NCI-H345 treated with DMSO at 0.1 percent for 48 hours (cell line): ENCODE measurements around the gene SMC4.

Experiments used
- DNase-seq: peaks from one replicate; lab custom pipeline; 2025; ENCODE audit not compliant: unreplicated experiment; lab: John Stamatoyannopoulos, UW

The SMC4 gene

GRCh38 chr3:160474416-160474838 is 75.0 kb downstream of the SMC4 start:
- DNase-seq = no peak

DNA sequence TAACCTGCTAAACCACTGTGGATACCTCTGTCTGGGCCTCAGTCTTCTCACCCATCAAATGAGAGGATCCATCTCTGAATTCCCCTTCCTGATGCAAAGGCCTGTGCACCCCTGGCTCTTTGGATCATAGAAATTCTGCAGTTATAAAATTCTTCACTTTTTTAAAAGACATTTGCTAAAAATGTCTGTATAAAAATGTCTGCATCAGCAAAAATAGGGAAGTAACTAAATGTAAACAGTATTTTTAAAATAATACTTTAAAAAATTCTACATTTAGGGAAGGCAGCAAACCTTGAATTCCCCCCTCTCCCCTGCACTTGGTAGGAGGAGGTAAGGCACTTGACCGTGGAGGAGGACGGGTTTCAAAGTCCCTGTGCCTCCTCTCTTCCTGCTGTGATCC is 75.7 kb downstream of the SMC4 start:
- DNase-seq = no peak

- DNase-seq = no peak
These were observed 76.4 kb downstream of the SMC4 start for GRCh38 chr3:160475884-160476283.

DNA sequence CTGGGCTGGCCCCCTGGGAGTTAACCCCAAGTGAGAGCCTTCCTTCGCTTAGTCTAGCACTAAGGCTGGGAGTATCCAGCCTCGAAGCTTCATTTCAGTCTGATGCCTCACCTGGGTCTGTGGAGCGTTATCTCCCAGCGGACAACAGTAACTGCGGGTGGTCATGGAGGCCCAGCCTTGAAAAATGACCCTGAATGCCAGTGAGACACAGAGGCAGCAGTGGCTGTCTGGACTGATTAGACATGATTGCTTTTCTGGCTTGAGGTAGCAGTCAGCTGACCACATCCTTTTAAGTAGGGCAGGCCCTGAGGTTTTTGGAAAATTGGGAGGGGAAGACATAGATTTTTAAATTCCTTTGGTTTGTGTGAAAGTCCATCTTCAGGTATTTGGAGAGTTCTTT is 78.3 kb downstream of the SMC4 start:
- DNase-seq = no peak

GRCh38 chr3:160478338-160478737 is 78.9 kb downstream of the SMC4 start:
- DNase-seq = no peak

GRCh38 chr3:160479376-160479775 is 79.9 kb downstream of the SMC4 start:
- DNase-seq = no peak

DNA sequence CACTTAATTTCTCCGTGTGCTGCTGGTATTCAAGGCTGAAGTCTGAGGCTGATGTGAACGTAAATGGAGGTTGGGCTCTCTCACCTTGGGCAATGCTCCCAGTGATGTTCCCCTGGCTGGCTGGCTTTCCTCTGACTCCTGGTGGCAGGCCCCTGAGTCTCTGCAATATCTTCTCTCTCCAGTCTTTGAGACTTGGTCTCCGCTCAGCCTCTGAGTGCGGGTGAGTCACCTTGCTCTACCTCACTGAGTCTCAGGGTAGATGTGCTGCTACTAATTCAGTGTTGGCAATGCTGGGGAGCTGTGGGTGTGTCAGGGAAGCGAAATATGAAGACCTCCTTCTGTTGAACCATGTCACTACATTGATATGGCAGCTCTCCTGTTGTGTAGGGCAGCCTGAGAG is 81.5 kb downstream of the SMC4 start:
- DNase-seq = no peak

GRCh38 chr3:160481856-160482255 is 82.4 kb downstream of the SMC4 start:
- no peak for DNase-seq

DNA sequence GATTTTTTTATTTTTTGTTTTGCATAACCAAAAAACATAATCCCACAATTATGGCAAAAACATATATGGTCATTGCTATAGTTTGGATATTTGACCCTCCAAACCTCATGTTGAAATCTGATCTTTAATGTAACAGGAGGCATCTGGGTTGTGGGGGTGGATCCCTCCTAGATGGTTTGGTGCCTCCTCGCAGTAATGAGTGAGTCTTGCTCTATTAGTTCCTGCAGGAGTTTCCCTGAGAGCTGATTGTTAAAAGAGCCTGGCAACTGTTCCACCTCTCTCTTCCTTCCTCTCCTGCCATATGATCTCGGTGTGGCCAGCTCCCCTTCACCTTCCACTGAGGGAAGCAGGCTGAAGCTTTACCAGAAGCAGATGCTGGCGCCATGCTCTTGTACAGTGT is 83.3 kb downstream of the SMC4 start:
- DNase-seq = no peak
